ENCODE measurements around the gene CRLF2. TPM values are rescaled to one million over a fixed set of nuclear protein-coding genes. Genes with fewer than 3 reads are reported as not detected.
A peak's percentile ranks its signal among the peaks of the same experiment; 100 is the strongest.
"Not testable (repeated sequence)": the region's sequence is repeated elsewhere in the genome, so short reads cannot be mapped to it uniquely, and the experiment has no call there.

CRLF2 gene
- total and polyA plus RNA-seq, 2 donors from 2014 or later, result 1.6 TPM; not detected in 1

DNA sequence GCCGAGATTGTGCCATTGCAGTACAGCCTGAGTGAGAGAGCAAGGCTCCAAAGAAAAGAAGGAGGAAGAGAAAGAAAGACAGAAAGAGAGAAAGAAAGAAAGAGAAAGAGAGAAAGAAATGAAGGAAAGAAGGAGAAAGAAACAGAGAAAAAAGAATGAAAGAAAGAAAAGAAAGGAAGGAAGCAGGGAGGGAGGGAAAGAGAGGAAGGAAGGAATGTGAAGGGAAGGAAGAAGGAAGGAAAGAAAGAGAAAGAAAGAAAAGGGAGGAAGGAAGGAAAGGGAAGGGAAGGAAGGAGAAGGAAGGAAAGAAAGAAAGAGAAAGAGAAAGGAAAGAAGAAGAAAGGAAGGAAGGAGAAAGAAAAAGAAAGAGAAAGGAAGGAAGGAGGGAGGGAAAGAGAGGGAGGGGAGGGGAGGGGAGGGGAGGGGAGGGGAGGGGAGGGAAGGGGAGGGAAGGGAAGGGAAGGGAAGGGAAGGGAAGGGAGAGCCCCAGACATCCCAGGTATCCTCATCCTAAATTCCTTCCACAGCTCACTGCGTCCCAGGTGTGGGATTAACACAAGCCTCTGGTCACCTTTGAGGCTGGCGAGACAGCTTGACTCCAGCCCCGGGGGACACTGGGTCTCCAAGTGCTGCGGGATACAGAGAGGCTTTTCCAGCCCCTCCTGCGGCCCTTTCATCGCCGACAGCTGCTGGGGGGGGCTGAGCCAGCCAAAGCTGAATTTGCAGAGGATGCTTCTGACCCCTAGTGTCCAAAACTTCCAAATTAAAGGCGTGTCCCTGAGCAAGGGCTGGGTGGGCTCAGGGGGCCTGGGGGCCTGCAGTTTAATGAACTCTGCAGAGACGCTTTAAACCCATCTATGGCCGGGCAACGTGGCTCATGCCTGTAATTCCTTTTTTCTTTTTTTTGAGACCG lies 32.0 kb upstream of the CRLF2 start:
- Histone ChIP-seq H3K27ac (ENCODE audit: low read depth in 2 of 2, low read length in 2 of 2) (no peak overlapping the region), H3K36me3 (ENCODE audit: control insufficient read depth in 2 of 3, insufficient read depth in 3 of 3, low read length in 3 of 3) (no peaks in the 10 kb centered on the region), H3K4me3 (ENCODE audit: low read length in 3 of 3) (no peak overlapping the region), H3K27me3 (ENCODE audit: control insufficient read depth, insufficient read depth, low read length) (no peaks in the 10 kb centered on the region), H3K9ac (ENCODE audit: low read length in 3 of 3) (no peak overlapping the region), H3K9me3 (ENCODE audit: control insufficient read depth in 2 of 3, insufficient read depth in 1 of 3, low read length in 3 of 3) (no peaks in the 10 kb centered on the region), H3K4me1 (ENCODE audit: control insufficient read depth in 2 of 3, insufficient read depth in 2 of 3, low read depth in 1 of 3, low read length in 3 of 3) (peaks cover 0 to 7% (median 0%) of the 10 kb centered on the region in 3 donors)
- intact Hi-C loops (cut with DNase I), result no loop called here
- TF ChIP-seq, protein P1, sequence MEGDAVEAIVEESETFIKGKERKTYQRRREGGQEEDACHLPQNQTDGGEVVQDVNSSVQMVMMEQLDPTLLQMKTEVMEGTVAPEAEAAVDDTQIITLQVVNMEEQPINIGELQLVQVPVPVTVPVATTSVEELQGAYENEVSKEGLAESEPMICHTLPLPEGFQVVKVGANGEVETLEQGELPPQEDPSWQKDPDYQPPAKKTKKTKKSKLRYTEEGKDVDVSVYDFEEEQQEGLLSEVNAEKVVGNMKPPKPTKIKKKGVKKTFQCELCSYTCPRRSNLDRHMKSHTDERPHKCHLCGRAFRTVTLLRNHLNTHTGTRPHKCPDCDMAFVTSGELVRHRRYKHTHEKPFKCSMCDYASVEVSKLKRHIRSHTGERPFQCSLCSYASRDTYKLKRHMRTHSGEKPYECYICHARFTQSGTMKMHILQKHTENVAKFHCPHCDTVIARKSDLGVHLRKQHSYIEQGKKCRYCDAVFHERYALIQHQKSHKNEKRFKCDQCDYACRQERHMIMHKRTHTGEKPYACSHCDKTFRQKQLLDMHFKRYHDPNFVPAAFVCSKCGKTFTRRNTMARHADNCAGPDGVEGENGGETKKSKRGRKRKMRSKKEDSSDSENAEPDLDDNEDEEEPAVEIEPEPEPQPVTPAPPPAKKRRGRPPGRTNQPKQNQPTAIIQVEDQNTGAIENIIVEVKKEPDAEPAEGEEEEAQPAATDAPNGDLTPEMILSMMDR (IDR thresholded peaks at IDR 0.05; ENCODE audit: borderline replicate concordance, extremely low read depth, insufficient read depth), result no peak
- no peak for FAIRE-seq
- DNase-seq, result peak in 3 of 5 donors; percentile 36 to 48 (median 46)

DNA sequence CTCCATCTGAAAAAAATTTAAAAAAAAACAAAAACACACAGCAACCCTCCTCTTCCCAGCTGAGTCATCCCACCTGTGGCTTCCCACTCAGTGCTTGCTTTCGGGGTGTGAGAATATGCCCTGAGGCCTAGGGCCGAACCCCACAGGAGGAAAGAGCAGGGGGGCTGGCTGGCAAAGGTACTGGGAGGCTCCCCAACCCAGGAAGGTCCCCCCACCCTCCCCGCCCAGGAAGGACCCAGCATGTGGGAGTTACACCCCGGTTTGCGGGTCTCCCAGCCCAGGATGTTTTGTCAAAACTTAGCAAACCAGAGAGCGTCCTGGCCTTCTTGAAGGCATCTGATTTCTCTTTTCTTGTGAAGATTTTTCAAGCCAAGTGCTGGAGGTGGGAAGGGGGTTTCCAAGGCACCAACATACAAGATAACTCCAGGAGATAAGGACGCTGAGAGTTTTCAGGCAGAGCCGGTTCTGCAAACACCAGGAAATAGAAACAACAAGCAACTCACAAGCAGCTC lies 30.5 kb upstream of the CRLF2 start:
- H3K9ac ChIP-seq (ENCODE audit: low read length in 3 of 3), result no peak overlapping the region
- no peak overlapping the region for H3K4me3 ChIP-seq (ENCODE audit: low read length in 3 of 3)
- intact Hi-C loops (cut with DNase I), result no loop called here
- DNase-seq, result peak in 3 of 5 donors; percentile 21 to 50 (median 47)
- no peaks in the 10 kb centered on the region for H3K4me1 ChIP-seq (ENCODE audit: control insufficient read depth in 2 of 3, insufficient read depth in 2 of 3, low read depth in 1 of 3, low read length in 3 of 3)
- H3K9me3 ChIP-seq (ENCODE audit: control insufficient read depth in 2 of 3, insufficient read depth in 1 of 3, low read length in 3 of 3), result no peaks in the 10 kb centered on the region
- FAIRE-seq, result no peak
- H3K27me3 ChIP-seq (ENCODE audit: control insufficient read depth, insufficient read depth, low read length), result no peaks in the 10 kb centered on the region
- H3K36me3 ChIP-seq (ENCODE audit: control insufficient read depth in 2 of 3, insufficient read depth in 3 of 3, low read length in 3 of 3), result no peaks in the 10 kb centered on the region
- H3K27ac ChIP-seq (ENCODE audit: low read depth in 2 of 2, low read length in 2 of 2), result no peak overlapping the region
- TF ChIP-seq, protein P1 (IDR thresholded peaks at IDR 0.05; ENCODE audit: borderline replicate concordance, extremely low read depth, insufficient read depth), result no peak

DNA sequence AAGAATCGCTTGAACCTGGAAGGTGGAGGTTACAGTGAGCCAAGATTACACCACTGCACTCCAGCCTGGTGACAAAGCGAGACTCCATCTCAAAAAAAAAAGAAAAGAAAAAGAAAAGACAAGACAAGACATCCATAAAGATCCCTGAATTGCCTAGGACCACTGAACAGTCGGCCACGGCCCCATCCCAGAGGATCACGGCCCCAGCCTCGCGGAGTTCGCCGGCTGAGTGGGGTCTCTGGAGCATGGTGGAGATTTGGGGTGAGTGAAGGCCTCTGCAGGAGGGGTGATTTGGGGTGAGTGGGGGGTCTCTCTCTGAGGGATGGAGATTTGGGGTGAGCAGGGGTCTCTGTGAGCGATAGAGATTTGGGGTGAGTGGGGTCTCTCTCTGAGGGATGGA lies 28.1 kb upstream of the CRLF2 start:
- FAIRE-seq; intact Hi-C loops (cut with DNase I); H3K4me3 ChIP-seq (ENCODE audit: low read length in 3 of 3): not testable (repeated sequence)

DNA sequence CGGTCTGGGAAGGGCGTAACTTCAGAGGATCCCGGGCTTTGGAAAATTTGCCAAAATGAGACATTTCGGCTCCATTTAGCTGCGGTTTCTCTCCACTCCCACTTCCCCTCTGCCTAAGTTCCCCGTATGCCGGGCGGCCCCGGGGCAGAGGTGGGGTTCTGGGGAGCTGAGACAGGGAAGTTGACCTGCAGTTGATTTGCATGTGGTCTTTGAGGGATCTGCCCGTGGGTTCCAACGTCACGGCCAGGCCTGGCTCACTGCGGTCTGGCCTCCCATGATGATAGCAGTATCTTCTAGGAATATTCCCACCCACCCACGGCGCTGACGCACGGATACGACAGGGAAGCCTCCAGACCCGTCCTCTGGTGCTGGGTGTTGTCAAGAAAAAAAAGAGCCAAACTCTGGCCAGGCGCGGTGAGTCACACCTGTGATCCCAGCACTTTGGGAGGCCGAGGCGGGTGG lies 27.3 kb upstream of the CRLF2 start:
- no peaks in the 10 kb centered on the region for H3K36me3 ChIP-seq (ENCODE audit: control insufficient read depth in 2 of 3, insufficient read depth in 3 of 3, low read length in 3 of 3)
- no peaks in the 10 kb centered on the region for H3K27me3 ChIP-seq (ENCODE audit: control insufficient read depth, insufficient read depth, low read length)
- no peak overlapping the region for H3K4me3 ChIP-seq (ENCODE audit: low read length in 3 of 3)
- H3K9ac ChIP-seq (ENCODE audit: low read length in 3 of 3), result no peak overlapping the region
- DNase-seq (peak in 1 of 5 donors; percentile 82), FAIRE-seq (no peak)
- TF ChIP-seq, protein P1 (IDR thresholded peaks at IDR 0.05; ENCODE audit: borderline replicate concordance, extremely low read depth, insufficient read depth), result no peak
- intact Hi-C loops (cut with DNase I), result no loop called here
- no peak overlapping the region for H3K27ac ChIP-seq (ENCODE audit: low read depth in 2 of 2, low read length in 2 of 2)
- H3K4me1 ChIP-seq (ENCODE audit: control insufficient read depth in 2 of 3, insufficient read depth in 2 of 3, low read depth in 1 of 3, low read length in 3 of 3), result no peaks in the 10 kb centered on the region
- no peaks in the 10 kb centered on the region for H3K9me3 ChIP-seq (ENCODE audit: control insufficient read depth in 2 of 3, insufficient read depth in 1 of 3, low read length in 3 of 3)

More for the DNA sequence above, 28.1 kb upstream of the CRLF2 start:
- H3K27ac ChIP-seq (ENCODE audit: low read depth in 2 of 2, low read length in 2 of 2); H3K27me3 ChIP-seq (ENCODE audit: control insufficient read depth, insufficient read depth, low read length); H3K4me1 ChIP-seq (ENCODE audit: control insufficient read depth in 2 of 3, insufficient read depth in 2 of 3, low read depth in 1 of 3, low read length in 3 of 3); H3K36me3 ChIP-seq (ENCODE audit: control insufficient read depth in 2 of 3, insufficient read depth in 3 of 3, low read length in 3 of 3); H3K9ac ChIP-seq (ENCODE audit: low read length in 3 of 3); H3K9me3 ChIP-seq (ENCODE audit: control insufficient read depth in 2 of 3, insufficient read depth in 1 of 3, low read length in 3 of 3): not testable (repeated sequence)
- peak in 1 of 5 donors; percentile 45 for DNase-seq

All from kidney (tissue), 14 donors.